ENCODE results near the gene CBARP.

The CBARP gene, protein sequence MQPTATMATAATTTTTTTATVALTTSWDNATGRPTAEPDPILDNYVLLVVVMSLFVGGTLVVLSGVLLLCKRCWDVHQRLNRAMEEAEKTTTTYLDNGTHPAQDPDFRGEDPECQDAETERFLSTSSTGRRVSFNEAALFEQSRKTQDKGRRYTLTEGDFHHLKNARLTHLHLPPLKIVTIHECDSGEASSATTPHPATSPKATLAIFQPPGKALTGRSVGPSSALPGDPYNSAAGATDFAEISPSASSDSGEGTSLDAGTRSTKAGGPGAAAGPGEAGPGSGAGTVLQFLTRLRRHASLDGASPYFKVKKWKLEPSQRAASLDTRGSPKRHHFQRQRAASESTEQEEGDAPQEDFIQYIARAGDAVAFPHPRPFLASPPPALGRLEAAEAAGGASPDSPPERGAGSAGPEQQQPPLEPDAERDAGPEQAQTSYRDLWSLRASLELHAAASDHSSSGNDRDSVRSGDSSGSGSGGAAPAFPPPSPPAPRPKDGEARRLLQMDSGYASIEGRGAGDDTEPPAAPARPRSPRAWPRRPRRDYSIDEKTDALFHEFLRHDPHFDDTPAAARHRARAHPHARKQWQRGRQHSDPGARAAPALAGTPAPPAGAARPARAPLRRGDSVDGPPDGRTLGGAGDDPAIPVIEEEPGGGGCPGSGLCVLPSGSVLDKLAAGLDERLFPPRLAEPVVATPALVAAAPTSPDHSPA

DNA sequence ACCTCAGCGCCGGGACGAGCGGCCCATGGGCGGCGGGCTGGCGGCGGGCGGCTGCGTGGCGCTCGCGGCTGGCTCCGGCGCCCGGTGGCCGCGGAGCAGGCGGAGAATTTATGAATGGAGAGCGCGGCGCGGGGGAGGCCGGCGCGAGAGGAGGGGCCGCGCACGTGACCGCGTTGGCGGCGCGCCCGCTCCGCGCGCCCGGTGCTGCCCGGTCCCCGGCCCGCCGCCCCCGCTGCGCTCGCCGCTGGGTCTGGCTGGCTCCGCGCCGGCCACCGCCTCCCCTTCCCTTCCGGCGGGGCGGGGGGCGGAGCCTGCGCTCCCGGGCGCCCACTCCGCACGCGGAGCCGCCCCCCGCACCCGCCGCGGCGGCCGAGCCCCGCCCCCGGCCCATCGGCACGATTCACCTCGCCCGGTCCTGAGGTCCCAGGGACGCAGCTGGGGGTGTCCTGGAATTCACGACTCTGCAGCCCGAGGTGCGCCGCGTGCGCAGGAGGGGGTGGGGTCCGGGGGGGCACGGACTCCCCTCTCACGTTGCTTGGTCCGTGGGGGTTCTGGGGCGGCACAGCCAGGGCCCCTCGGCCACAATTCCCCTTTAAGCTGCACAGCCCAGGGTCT lies at the start of gene CBARP:
Gene CBARP (minus strand): TSS at position 252 of the 615 bp plus-strand sequence. CDS start 1,905 bp downstream, outside the sequence.
- DNase-seq, result no peak

DNA sequence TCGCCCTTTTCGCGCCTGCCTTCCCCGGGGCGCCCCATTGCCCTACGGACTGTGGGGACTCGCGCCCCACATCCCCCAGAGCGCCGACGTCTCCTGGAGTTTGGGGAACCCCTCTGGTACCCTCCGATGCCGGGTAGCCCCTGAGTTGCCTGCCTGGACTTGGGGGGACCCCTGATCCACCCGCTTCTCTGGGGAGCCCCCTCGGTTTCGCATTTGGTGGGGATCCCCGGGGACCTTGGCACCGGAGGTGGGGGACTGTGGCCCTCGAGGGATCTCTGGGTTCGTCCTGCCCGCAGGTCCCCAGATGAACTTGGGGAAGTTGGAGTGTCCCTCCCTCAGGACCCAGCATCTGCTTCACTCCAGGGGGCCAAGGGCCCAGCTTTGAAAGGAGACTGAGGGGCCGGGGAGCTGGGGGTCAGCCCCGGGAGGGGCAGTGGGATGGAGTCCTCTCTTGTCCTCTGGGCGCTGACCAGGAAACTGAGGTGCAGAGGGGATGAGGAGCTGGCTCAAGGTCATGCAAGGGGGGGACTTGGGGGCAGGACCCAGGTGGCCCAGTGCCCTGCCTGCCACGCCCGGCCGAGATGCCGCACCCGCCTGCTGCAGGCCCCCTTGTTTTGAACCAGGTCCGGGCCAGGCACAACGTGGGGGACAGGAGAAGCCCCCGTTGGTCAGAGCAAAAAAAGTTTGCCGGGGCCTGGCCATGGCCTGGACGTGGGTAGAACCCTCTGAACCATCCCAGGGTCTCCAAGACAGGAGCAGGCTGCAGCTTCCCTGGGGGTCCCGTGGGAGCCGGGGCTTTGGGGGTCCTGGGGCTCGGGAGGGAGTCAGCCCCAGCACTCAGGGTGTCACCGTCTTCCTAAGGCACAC lies 48.9 kb upstream of the CBARP start:
- DNase-seq, result no peak

DNA sequence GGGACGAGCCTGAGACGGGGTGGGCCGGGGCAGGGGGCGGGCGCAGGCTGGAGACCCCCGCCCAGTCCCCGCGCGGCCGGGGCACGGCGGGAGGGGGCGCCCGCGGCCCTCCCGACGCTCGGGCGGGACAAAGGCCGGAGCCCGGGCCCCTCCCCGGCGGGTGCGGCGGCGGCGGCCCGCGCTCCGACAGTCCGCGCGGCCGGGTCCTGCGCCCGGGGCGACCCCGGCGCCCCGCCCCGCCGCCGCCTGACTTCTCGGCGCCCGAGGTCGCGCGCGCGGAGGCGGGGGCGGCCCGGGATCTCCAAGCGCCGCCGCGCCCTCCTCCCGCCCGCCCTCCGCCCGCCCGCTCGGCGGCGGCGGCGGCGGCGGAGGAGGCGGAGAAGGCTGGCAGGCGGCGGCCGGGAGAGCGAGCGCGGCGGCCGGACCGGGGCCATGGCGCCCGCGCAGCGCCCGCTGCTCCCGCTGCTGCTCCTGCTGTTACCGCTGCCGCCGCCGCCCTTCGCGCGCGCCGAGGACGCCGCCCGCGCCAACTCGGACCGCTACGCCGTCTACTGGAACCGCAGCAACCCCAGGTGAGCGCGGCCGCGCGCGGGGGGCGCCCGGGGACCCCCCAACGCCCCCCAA lies 48.0 kb upstream of the CBARP start, which contains the start of gene EFNA2:
Gene EFNA2 (plus strand): TSS at position 137 of the 624 bp plus-strand sequence. CDS start 296 bp downstream, at position 433.
- DNase-seq, result no peak

DNA sequence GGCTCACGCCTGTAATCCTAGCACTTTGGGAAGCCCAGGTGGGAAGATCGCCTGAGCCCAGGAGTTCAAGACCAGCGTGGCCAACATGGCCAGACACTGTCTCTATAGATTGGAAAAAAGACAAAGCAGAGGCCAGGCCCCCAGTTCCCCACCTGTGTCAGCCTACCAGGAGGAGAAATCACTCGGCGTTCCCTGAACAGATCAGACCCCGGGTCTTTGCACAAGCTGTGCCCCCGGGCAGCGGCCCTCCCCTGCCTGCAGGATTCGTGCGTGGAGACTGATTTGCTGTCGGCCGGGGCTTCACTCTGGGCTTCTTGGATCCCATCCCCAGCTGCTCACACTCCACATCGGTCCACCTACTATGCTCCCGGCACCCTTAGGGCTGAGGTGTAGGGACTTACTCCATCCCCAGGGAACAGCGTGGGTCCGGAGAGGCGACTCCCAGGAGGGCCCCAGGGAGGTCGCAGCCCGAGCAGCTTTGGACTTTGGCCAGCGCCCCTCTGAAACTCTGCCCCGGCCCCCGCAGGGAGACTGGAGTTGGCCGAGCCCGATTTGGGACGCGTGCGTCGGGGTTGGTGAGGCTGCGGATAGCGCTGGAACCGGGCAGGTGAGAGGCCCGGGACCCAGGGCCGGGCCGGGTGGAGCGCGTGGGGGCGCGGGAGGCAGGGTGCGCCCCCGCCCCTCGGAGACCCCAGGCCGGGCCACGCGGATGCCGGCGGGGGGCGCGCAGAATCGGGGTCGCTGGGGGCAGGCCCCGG lies 47.4 kb upstream of the CBARP start:
- no peak for DNase-seq

DNA sequence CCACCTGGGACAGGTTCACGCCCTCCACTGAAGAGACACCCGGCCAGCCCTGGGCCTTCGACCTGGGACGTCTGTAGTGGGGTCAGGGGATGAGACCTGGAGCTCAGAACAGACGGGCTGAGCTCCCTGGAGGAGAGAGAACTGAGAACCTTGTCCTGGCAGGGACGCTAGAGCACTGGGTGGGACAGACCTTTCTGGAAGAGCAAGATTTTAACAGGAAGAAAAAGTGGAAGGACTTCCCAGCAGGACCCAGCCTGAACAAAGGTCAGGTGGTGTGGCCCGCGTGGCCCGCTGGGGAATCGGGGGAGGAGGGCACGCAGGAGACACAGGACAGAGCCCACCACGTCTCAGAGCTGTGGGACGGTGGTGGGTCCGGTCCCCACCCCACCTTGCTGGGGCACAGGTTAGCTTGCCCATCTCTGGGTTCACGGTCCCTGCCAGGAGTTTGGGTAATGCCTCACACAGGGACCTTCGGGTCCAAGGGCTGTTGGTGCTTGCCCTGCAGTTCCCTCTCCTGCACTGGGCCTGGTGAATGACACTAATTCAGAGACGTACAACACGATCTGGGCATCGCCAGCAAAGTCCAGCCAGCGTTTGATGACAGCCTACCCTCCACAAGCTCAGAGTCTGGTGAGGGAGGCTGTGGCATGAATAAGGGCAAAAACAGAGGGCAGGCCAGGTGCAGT lies 46.6 kb upstream of the CBARP start:
- no peak for DNase-seq

DNA sequence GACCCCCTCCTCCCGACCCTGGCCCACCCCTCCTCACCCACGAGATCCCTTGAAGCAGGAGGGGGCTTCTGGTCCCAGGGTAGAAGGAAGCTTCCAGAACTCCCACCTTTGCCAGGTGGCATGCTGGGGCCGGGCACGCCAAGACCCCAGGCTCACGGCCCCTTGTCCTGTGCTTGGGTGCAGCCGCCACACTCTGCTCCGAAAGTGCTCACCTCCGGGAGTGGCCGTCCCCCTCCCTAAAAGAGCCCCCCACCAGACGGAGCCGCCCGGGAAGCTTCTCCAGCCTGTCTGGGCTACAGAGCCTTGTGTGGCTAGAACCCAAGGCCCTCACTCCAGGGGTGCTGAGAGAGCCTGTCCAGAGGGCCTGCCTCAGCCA lies 46.1 kb upstream of the CBARP start:
- no peak for DNase-seq

DNA sequence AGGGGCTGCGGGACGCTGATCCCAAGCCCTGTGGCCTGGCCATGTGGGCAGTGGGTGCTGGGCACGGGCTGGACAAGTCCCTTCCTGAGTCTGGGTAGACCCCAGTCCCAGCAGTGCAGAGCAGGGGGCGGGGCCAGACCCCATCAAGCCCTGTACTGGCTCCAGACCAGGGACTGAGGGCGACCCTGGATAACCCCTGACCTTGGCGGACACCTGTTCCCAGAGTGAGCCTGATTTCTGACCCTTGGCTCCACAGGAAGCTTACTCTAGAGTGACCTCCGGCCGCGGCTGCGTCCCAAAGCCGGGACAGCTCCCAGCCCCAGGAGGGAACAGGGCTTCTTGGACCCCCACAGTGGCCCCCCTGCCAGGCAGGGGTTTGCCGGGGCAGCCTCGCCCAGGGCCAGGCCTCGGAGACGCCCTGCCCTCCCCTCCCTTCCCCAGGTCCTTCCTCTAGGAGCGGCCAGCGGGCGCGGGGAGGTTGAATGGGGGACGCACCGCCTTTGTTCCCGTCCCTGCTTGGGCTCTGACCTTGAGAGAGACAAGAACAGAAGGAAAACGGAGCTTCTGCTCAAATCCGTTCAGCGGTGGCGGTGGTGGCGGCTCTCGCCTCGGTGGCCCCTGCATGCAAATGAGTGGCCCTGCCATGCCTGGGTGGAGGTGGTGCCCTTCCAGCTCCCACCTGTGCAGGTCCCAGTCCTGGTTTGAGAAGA lies 45.6 kb upstream of the CBARP start:
- DNase-seq, result no peak

DNA sequence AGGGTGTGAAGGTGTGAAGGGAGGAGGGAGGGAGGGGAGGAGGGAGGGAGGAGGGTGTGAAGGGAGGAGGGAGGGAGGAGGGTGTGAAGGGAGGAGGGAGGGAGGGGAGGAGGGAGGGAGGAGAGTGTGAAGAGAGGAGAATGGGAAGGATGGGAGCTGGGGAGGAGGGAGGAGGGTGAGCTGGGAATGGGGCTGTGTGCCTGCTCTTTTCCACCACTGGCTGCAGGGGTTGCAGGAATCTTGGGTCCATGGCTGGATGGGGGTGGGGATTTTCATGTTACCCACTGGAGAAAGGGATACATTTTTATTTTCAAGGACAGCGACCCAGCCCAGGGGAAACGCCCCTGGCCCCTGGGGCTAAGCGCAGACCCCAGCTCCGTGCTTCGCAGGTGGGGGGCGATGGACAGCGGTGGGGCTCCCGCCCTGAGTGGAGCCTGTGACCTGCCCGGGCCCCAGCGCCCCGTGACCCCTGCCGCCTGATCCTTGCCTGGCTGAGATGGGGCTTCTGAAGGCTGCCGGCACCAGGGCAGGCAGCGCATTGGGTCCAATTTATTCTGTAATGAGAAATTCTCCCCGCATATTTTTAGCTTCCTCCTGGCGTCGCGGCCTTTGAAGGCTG lies 44.9 kb upstream of the CBARP start:
- no peak for DNase-seq

DNA sequence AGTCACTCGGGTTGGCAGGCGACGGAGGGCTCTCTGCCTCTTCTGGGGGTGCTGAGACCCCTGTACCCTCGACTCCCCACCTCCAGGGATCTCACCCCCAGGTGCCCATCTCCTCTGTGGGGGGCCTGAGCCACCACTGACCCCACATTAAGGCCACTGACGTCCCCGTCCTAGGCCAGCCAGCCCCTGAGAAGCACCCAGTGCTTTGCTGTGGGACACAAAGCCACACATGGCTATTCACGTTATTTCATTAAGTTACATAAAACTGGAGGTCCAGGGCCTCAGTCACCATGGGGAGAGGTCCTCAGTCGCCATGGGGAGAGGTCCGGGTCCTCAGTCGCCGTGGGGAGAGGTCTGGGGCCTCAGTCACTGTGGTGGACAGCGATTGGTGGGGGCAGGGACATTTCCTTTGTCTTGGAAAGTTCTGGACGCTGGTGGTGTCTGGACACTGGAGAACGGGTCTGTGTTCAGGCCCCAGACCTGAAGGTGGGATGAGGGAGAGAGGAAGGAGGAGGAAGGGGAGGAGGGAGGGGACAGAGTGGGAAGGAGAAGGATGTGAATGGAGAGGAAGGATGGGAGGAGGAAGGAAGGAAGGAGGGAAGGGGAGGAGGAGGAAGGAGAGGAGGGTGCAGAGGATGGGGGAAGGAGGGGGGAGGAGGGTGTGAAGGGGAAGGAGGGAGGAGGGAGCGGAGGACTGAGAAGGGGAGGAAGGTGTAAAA lies 43.9 kb upstream of the CBARP start:
- DNase-seq, result no peak

DNA sequence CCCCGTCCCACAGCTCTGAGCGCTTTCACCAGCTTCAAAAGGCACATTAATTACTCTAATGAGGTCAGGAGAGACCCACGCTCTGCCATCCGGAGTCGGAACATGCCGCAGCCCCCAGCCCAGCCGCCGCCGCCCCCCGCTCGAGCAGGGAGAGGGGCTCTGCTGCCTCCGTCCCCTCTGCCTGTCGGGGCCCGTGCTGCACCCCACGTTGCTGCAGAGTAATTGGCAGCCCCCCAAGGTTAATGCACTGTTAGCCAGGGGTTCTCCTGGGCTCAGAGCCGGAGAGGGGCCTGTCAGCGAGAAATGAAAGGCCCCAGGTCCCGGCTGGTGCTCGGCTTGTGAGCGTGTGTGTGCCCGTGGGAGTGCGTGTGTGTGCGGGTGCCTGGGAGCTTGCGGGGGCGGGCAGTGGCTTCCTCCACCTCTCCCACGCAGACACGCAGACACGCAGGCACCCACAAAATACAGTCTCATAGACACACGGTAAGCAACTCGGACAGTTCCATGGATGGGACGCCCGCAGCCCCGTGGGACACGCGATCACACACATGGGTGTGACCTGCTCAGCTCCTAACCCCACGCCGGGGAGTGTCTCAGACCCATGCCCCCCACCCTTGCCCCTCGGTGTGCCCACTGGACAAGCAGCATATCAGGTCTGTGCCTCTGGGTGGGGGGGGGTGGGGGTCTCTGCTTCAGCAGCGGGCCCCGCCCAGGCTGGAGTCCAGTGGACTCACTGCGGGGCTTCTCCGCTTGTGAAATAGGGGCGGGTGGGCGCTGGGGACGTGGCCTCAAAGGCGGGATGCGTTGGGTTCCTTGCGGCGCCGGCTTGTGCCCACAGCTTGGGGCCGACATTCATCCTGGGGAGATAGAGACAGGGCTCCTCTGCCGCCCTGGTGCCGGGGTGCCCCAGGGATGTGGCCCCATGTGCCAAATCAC lies 43.1 kb upstream of the CBARP start:
- no peak for DNase-seq

DNA sequence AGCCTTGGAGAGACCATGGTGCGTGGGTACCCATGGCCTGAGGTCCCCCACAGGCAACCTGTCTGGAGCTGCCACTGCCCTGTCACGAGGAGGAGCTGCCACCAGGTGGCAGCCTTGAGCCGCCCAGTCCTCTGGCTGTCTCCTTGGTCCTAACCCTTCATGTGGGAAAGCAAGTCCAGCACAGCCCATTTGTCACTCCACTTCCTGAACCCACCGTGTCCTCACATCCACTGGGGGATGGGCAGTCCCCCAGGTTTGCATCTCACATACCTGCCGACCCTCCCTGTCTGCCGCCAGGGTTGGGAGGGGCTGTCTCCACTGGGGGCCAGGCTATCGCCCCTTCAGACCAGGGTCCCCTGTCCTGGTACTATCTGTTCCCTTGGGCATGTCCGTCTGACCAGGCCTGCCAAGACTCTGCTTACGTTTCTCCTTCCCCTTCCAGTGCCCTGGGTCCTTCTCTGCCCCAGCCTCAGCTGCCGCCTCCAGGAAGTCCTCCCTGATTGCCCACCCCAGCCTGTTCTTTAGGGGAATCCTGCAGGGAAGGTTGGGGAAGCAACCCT lies 42.1 kb upstream of the CBARP start:
- DNase-seq, result peak; percentile 41

DNA sequence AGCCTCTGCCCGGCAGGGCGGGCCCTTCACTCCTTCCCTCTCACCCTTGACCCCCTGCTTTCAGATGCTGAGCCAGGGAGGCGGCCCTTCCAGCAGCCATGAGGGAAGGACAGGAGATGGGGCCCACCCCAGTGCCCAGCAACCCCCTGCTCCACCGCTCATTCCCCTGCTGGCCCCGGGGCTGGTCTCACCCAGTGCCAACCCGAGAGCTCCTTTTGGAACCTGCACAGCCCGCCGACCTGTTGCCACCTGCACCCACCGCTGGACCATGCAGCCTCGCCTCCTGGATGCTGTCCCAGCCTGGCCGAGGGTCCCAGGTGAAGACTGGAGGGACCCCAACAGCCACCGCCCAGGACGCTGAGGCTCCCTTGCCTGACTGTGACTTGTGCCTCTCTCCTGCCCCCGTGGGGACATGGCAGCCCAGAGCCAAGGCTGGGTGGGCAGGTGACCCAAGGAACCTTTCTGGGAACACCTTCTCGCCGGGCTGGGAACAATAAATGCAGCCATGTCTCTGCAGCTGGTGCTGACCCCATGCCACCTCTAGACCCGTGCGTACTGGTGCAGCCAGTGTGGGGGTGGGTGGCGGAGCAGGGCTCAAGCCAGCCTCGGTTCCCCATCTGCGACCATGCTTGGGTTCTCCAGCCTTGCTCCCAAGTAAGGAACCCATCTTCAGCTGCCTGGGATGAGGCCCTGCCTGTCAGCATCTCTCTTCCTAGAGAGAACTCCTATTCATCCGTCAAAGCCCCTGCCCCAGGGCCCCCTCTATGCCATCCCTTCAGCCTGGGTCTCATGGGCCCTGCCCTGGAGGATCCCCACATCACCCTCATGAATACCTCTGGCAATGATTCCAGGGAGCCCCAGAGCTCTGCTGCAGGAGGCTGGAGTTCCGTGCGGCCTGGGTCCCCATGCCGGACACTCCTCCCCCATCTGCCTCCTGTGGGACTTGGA lies 41.2 kb upstream of the CBARP start:
- DNase-seq, result peak; percentile 0

DNA sequence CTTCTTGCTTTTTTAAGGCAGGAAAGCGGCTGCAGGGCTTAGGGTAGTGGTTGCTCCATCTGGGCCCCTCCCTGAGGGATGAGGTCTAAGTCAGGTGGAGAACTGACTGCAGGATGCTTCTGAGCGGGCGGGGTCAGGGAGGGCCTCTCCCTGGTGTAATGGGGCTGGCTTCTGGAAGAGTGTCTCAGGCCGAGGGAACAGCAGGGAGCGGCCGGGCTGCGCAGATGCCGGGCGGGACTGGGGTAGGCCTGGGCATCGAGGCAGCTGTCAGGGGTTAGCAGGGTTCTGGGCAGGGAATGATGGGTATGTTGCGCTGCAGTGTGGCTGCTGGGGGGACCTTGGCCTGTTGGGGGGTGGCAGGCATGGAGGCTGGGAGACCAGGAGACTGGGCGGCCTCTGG lies 40.3 kb upstream of the CBARP start:
- no peak for DNase-seq

DNA sequence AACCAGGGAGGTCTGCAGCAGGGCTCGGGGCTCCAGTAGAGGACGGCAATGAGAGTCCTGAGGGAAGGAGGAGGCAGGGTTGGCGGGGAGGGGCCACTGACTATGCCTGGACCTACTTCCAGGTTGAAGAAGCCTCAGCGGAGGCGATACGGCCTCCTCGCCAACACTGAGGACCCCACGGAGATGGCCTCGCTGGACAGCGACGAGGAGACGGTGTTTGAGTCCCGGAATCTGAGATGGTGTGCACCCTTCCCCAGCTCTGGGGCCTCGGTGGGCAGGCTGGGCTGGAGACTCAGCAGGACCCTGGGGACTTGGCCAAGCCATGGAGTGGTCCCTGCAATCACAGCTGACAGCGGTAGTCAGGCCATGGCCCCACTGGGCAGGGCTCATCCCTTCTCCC lies 39.3 kb upstream of the CBARP start:
- no peak for DNase-seq

DNA sequence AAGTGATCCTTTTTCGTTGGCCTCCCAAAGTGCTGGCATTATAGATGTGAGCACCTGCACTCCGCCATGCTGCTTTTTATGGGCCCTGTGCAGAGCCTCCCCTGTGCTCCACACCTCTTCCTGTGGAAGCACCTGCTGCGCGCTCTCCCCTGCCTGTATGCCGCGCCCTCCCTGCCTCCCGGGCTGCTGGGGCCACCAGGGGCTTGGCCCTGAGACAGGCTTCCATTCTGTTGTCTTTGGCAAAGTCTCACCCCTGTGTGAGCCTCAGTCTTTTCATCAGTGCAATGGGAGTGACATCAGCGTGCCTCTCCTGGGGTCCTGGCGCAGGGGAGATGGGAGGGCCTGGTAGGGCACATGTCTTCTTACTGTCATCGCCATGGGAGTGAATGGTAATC lies 38.8 kb upstream of the CBARP start:
- no peak for DNase-seq

DNA sequence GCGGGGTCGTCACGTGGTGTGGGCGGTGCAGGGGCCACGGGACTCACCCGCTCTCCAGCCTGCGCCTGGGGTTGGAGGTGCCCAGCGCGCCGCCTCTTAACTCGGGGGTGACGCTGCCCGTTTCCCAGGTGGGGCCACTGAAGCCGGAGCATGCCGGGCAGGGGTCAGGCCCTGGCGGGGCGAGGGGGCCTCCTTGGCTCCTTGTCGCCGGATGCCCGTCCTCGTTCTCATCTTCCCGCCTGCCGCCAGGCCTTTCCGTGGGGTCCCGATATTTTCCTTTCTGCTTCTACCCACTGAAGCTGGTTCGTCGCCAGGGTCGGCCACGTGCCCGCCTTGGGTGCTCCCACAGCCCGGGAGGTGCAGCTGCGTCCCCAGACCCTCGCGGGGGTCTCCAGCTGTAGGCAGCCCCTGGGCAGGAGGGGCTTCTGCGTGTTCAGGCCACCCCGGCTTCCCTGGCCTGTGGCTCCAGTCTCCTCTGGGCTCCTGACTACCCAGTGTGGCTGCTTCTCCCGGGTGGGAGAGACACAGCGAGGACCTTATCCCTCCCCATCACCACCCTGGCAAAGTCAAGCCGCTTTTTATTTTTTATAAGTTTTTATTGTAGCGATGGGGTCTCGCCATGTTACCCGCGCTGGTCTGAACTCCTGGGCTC lies 38.3 kb upstream of the CBARP start:
- DNase-seq, result no peak

Measured in NCI-H226 (cell line).